ENCODE data around the gene CNGA1.

The CNGA1 gene

DNA sequence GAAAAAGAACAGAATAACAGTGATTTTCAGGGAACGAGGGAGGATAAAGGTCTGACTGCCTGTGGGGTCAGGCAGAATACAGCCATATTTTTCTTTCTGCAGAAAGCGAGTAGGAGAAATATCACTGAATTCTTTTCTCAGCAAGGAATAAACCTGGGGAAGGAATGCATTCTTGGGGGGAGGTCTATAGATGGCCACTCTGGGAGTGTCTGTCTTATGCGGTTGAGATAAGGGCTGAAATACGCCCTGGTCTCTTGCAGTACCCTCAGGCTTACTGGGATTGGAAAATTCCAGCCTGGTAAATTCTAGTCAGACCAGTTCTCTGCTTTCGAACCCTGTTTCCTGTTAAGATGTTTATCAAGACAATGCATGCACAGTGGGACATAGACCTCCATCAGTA is 26.3 kb downstream of the CNGA1 start:
- H3K27me3 ChIP-seq (ENCODE audit: low read length) = no peaks in the 10 kb centered on the region
- H3K9me2 ChIP-seq (replicated peaks; ENCODE audit: insufficient read depth, low read length) = no peaks in the 10 kb centered on the region
- H3K27ac ChIP-seq (ENCODE audit: low read depth, low read length) = no peak overlapping the region
- no peaks in the 10 kb centered on the region for H3K36me3 ChIP-seq (ENCODE audit: low read length)
- no peak overlapping the region for H3K9ac ChIP-seq (ENCODE audit: low read length)
- no peaks in the 10 kb centered on the region for H3K79me2 ChIP-seq (ENCODE audit: insufficient read depth, low read length)
- H4K20me1 ChIP-seq (ENCODE audit: low read depth, low read length) = no peaks in the 10 kb centered on the region
- TF ChIP-seq EZH2phosphoT487 (conservative IDR thresholded peaks at IDR 0.05; ENCODE audit: low read length) = no peak
- TF ChIP-seq, protein P1, sequence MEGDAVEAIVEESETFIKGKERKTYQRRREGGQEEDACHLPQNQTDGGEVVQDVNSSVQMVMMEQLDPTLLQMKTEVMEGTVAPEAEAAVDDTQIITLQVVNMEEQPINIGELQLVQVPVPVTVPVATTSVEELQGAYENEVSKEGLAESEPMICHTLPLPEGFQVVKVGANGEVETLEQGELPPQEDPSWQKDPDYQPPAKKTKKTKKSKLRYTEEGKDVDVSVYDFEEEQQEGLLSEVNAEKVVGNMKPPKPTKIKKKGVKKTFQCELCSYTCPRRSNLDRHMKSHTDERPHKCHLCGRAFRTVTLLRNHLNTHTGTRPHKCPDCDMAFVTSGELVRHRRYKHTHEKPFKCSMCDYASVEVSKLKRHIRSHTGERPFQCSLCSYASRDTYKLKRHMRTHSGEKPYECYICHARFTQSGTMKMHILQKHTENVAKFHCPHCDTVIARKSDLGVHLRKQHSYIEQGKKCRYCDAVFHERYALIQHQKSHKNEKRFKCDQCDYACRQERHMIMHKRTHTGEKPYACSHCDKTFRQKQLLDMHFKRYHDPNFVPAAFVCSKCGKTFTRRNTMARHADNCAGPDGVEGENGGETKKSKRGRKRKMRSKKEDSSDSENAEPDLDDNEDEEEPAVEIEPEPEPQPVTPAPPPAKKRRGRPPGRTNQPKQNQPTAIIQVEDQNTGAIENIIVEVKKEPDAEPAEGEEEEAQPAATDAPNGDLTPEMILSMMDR (IDR thresholded peaks at IDR 0.05; ENCODE audit: insufficient read depth, low read length, poor library complexity, severe bottlenecking) = no peak
- H3K4me3 ChIP-seq (ENCODE audit: insufficient read depth, low read length, poor library complexity, severe bottlenecking) = no peak overlapping the region
- no peak overlapping the region for H3K4me2 ChIP-seq (ENCODE audit: low read depth, low read length, poor library complexity, severe bottlenecking)
- H3K9me3 ChIP-seq (ENCODE audit: insufficient read depth, low read length) = no peaks in the 10 kb centered on the region
- no peak overlapping the region for H2AFZ ChIP-seq (ENCODE audit: low read depth, low read length, severe bottlenecking)
- H3F3A ChIP-seq (ENCODE audit: insufficient read depth) = no peaks in the 10 kb centered on the region

DNA sequence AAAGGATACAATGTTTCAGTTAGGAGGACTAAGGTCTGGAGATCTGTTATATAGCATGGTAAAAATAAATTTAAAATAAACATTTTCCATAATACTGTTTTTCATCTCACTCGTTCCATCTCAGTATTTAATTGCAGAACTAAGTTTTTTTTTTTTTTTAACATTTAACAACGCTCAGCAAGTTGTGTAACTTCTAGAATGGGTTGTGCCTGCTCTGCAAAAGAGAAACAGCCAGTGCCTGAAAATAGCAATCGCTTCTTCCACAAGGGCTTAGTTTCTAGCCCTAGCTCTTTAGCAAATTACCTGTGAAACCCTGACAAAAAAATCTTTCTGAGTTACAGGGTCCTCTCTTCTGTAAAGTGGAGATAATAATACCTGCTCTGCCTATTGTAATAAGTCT is 41.9 kb downstream of the CNGA1 start:
- Histone ChIP-seq H3K9me2 (replicated peaks; ENCODE audit: insufficient read depth, low read length) (no peaks in the 10 kb centered on the region), H3K27me3 (ENCODE audit: low read length) (no peaks in the 10 kb centered on the region), H3K9ac (ENCODE audit: low read length) (no peak overlapping the region), H3F3A (ENCODE audit: insufficient read depth) (no peaks in the 10 kb centered on the region), H3K4me3 (ENCODE audit: insufficient read depth, low read length, poor library complexity, severe bottlenecking) (no peak overlapping the region), H4K20me1 (ENCODE audit: low read depth, low read length) (no peaks in the 10 kb centered on the region), H3K9me3 (ENCODE audit: insufficient read depth, low read length) (no peaks in the 10 kb centered on the region), H3K4me2 (ENCODE audit: low read depth, low read length, poor library complexity, severe bottlenecking) (no peak overlapping the region), H2AFZ (ENCODE audit: low read depth, low read length, severe bottlenecking) (no peak overlapping the region), H3K79me2 (ENCODE audit: insufficient read depth, low read length) (no peaks in the 10 kb centered on the region), H3K36me3 (ENCODE audit: low read length) (no peaks in the 10 kb centered on the region), H3K27ac (ENCODE audit: low read depth, low read length) (no peak overlapping the region)
- TF ChIP-seq EZH2phosphoT487 (conservative IDR thresholded peaks at IDR 0.05; ENCODE audit: low read length) = no peak
- TF ChIP-seq, protein P1 (IDR thresholded peaks at IDR 0.05; ENCODE audit: insufficient read depth, low read length, poor library complexity, severe bottlenecking) = no peak

DNA sequence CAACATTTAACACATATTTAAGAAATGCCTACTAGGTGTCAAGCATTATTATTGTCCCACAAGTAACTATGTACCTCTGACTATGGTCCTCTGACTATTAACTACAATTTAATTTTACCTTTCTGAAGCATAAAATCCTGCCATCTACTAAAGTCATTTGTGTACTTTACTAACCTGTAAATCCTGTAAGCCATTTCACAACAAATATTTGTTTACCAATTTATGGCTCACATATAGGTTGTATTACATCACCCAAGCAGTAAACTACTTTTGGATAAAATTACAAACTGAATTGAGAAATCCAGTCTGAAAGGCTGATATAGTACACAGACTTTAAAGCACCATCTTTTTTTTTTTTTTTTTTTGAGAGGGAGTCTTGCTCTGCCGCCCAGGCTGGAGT is 43.8 kb downstream of the CNGA1 start:
- TF ChIP-seq, protein P1 (IDR thresholded peaks at IDR 0.05; ENCODE audit: insufficient read depth, low read length, poor library complexity, severe bottlenecking) = no peak
- no peak for TF ChIP-seq EZH2phosphoT487 (conservative IDR thresholded peaks at IDR 0.05; ENCODE audit: low read length)
- no peak overlapping the region for H3K4me2 ChIP-seq (ENCODE audit: low read depth, low read length, poor library complexity, severe bottlenecking)
- no peaks in the 10 kb centered on the region for H3K79me2 ChIP-seq (ENCODE audit: insufficient read depth, low read length)
- H3K4me3 ChIP-seq (ENCODE audit: insufficient read depth, low read length, poor library complexity, severe bottlenecking) = no peak overlapping the region
- no peaks in the 10 kb centered on the region for H3K36me3 ChIP-seq (ENCODE audit: low read length)
- no peak overlapping the region for H3K27ac ChIP-seq (ENCODE audit: low read depth, low read length)
- H4K20me1 ChIP-seq (ENCODE audit: low read depth, low read length) = no peaks in the 10 kb centered on the region
- H3K9ac ChIP-seq (ENCODE audit: low read length) = no peak overlapping the region
- H2AFZ ChIP-seq (ENCODE audit: low read depth, low read length, severe bottlenecking) = no peak overlapping the region
- no peaks in the 10 kb centered on the region for H3K27me3 ChIP-seq (ENCODE audit: low read length)
- no peaks in the 10 kb centered on the region for H3F3A ChIP-seq (ENCODE audit: insufficient read depth)
- no peaks in the 10 kb centered on the region for H3K9me2 ChIP-seq (replicated peaks; ENCODE audit: insufficient read depth, low read length)
- no peaks in the 10 kb centered on the region for H3K9me3 ChIP-seq (ENCODE audit: insufficient read depth, low read length)
